GM12873 (cell line): ENCODE measurements around the gene NEDD9.

Source experiments
- CTCF ChIP-seq: IDR thresholded peaks from 2 replicates; pipeline ENCODE4 v1.5.1; 2012; ENCODE audit warnings: low read depth, mild to moderate bottlenecking, moderate library complexity, low read length, control low read depth; ENCODE audit not compliant: insufficient read depth; ENCODE audit errors: missing control alignments

The NEDD9 gene

GRCh38 chr6:11142296-11143027 lies 90.0 kb downstream of the NEDD9 start:
- no peak for TF ChIP-seq CTCF

GRCh38 chr6:11141295-11141694 lies 91.2 kb downstream of the NEDD9 start:
- TF ChIP-seq CTCF = no peak

GRCh38 chr6:11140056-11140455 lies 92.4 kb downstream of the NEDD9 start:
- TF ChIP-seq CTCF = no peak

- no peak for TF ChIP-seq CTCF
These were observed 93.2 kb downstream of the NEDD9 start for GRCh38 chr6:11139051-11139960.

GRCh38 chr6:11136809-11137208 lies 95.7 kb downstream of the NEDD9 start:
- no peak for TF ChIP-seq CTCF
